SKM-1 treated with dmso at 0.1 percent for 144 hours (cell line): ENCODE data around the gene ZG16B.

Experiments used
- DNase-seq: peaks from one replicate; lab custom pipeline; 2025; ENCODE audit not compliant: unreplicated experiment; lab: John Stamatoyannopoulos, UW

Gene ZG16B

GRCh38 chr16:2829501-2830354 lies at the start of gene ZG16B:
Gene ZG16B (plus strand): TSS chr16:2830303. CDS start chr16:2830442, 139 bp downstream.
- DNase-seq = no peak

GRCh38 chr16:2782583-2783351 lies 47.3 kb upstream of the ZG16B start:
- no peak for DNase-seq

GRCh38 chr16:2783581-2784357 lies 46.3 kb upstream of the ZG16B start:
- DNase-seq = no peak

- DNase-seq = no peak
These were observed 45.6 kb upstream of the ZG16B start for GRCh38 chr16:2784358-2785100.

- DNase-seq = no peak
These were observed 44.8 kb upstream of the ZG16B start for GRCh38 chr16:2785101-2785991.

GRCh38 chr16:2786061-2786825 lies 43.9 kb upstream of the ZG16B start:
- DNase-seq = no peak

GRCh38 chr16:2786826-2787151 lies 43.3 kb upstream of the ZG16B start:
- no peak for DNase-seq

- DNase-seq = no peak
These were observed 42.7 kb upstream of the ZG16B start, which contains the start of gene PRSS33 for GRCh38 chr16:2787406-2787805. Gene PRSS33 (minus strand): TSS chr16:2787560. CDS start chr16:2786547, 1,013 bp downstream.

GRCh38 chr16:2787961-2788360 lies 42.1 kb upstream of the ZG16B start:
- no peak for DNase-seq

- no peak for DNase-seq
These were observed 39.5 kb upstream of the ZG16B start for GRCh38 chr16:2790631-2791030.

- DNase-seq = no peak
These were observed 38.9 kb upstream of the ZG16B start for GRCh38 chr16:2791174-2791573.

- no peak for DNase-seq
These were observed 37.2 kb upstream of the ZG16B start for GRCh38 chr16:2792940-2793339.

- DNase-seq = peak; percentile 67
These were observed 34.5 kb upstream of the ZG16B start for GRCh38 chr16:2795395-2796143.

- no peak for DNase-seq
These were observed 31.3 kb upstream of the ZG16B start for GRCh38 chr16:2798723-2799204.

- DNase-seq = no peak
These were observed 30.8 kb upstream of the ZG16B start for GRCh38 chr16:2799205-2799858.

- no peak for DNase-seq
These were observed 30.3 kb upstream of the ZG16B start for GRCh38 chr16:2799859-2800226.

- DNase-seq = no peak
These were observed 26.4 kb upstream of the ZG16B start for GRCh38 chr16:2803545-2804195.
